ENCODE measurements around the gene UBR3. TPM values are rescaled to one million over a fixed set of nuclear protein-coding genes. Genes with fewer than 3 reads are reported as not detected.

Gene UBR3
- total RNA-seq, 1 experiment from 2014 or later = 21.9 TPM

DNA sequence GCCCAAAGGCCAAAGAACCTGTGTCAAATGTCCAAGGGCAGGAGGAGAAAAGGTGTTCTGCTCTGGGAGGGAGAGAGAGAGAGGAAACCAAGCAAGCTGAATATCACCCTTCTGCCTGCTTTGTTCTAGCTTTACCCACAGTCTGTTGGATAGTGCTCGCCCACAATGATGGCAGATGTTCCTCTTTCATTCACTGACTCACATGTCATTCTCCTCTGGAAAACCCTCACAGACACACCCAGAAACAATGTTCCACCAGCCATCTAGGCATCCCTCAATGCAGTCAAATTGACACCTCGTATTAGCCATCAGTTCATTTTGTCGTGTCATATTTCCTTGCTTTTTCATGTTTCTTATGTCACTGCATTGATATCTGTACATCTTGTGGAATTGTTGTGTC lies 150.3 kb downstream of the UBR3 start:
- peaks cover 27 to 41% (median 38%) of the 10 kb centered on the region in 3 experiments for H3K36me3 Mint-ChIP-seq (ENCODE audit: insufficient read depth in 1 of 3, low read depth in 3 of 3)
- TF ChIP-seq, protein P1, sequence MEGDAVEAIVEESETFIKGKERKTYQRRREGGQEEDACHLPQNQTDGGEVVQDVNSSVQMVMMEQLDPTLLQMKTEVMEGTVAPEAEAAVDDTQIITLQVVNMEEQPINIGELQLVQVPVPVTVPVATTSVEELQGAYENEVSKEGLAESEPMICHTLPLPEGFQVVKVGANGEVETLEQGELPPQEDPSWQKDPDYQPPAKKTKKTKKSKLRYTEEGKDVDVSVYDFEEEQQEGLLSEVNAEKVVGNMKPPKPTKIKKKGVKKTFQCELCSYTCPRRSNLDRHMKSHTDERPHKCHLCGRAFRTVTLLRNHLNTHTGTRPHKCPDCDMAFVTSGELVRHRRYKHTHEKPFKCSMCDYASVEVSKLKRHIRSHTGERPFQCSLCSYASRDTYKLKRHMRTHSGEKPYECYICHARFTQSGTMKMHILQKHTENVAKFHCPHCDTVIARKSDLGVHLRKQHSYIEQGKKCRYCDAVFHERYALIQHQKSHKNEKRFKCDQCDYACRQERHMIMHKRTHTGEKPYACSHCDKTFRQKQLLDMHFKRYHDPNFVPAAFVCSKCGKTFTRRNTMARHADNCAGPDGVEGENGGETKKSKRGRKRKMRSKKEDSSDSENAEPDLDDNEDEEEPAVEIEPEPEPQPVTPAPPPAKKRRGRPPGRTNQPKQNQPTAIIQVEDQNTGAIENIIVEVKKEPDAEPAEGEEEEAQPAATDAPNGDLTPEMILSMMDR (conservative IDR thresholded peaks at IDR 0.05) = no peak
- no peak overlapping the region for H3K23ac ChIP-seq (ENCODE audit: insufficient read length, low read depth, low read length)
- H3K4me1 ChIP-seq (ENCODE audit: insufficient read depth, low read length) = no peaks in the 10 kb centered on the region
- no peak overlapping the region for H2BK12ac ChIP-seq (ENCODE audit: insufficient read length, low read depth, low read length)
- H2BK20ac ChIP-seq (ENCODE audit: low read depth, low read length, poor library complexity, severe bottlenecking) = no peak overlapping the region
- H3K4me3 Mint-ChIP-seq = no peak overlapping the region
- no peak overlapping the region for H4K91ac ChIP-seq (ENCODE audit: insufficient read length, low read depth, low read length)
- peaks cover 5% of the 10 kb centered on the region for H3K9me3 ChIP-seq (ENCODE audit: control insufficient read depth, low read depth, low read length)
- no peak overlapping the region for H3K4me2 ChIP-seq (ENCODE audit: insufficient read depth, insufficient read length, low read length)
- H3K27me3 ChIP-seq (ENCODE audit: insufficient read depth, low read length) = no peaks in the 10 kb centered on the region
- H3K4ac ChIP-seq (ENCODE audit: low read depth, low read length) = no peak overlapping the region
- no peak overlapping the region for H2BK15ac ChIP-seq (ENCODE audit: low read depth, low read length)
- H3K4me1 Mint-ChIP-seq = peaks cover 6 to 7% of the 10 kb centered on the region in 2 experiments
- H2AFZ ChIP-seq (ENCODE audit: low read length) = no peak overlapping the region
- H4K8ac ChIP-seq (replicated peaks; ENCODE audit: insufficient read length, low read depth, low read length) = no peak overlapping the region
- no peaks in the 10 kb centered on the region for H3K79me1 ChIP-seq (ENCODE audit: insufficient read depth, low read depth, low read length, poor library complexity, severe bottlenecking)
- H2BK5ac ChIP-seq (ENCODE audit: insufficient read length, low read length) = no peak overlapping the region
- H3K14ac ChIP-seq (ENCODE audit: insufficient read depth, low read length) = no peak overlapping the region
- WGBS (ENCODE audit: extremely low coverage, insufficient read length, low lambda C conversion rate) = no CpG with 5 or more reads among the region's 3 CpGs
- H3K56ac ChIP-seq (ENCODE audit: insufficient read length, low read depth, low read length) = no peak overlapping the region
- no peak overlapping the region for H3K18ac ChIP-seq (ENCODE audit: insufficient read length, low read depth, low read length)
- no peaks in the 10 kb centered on the region for H3K27me3 Mint-ChIP-seq (ENCODE audit: low read depth)
- no peak overlapping the region for H2BK120ac ChIP-seq (ENCODE audit: low read depth, low read length, poor library complexity, severe bottlenecking)
- DNase-seq = no peak
- no peak overlapping the region for H2AK5ac ChIP-seq (ENCODE audit: insufficient read length, low read length)
- no peaks in the 10 kb centered on the region for H3K79me2 ChIP-seq (ENCODE audit: insufficient read depth, low read length)
- no peak overlapping the region for H3K9ac ChIP-seq (ENCODE audit: extremely low read depth, insufficient read length, low read length)
- no peaks in the 10 kb centered on the region for H4K20me1 ChIP-seq (ENCODE audit: control insufficient read depth, insufficient read depth, insufficient read length)
- H3T11ph ChIP-seq (ENCODE audit: low read length) = no peak overlapping the region
- H3K23me2 ChIP-seq (ENCODE audit: insufficient read length, low read depth, low read length, poor library complexity, severe bottlenecking) = no peaks in the 10 kb centered on the region
- H3K9me3 Mint-ChIP-seq = peaks cover 17 to 23% of the 10 kb centered on the region in 2 experiments
- H4K5ac ChIP-seq (ENCODE audit: insufficient read length, low read depth, low read length) = no peak overlapping the region
- H3K27ac ChIP-seq (ENCODE audit: insufficient read length, low read depth, low read length) = no peak overlapping the region
- no peak overlapping the region for H3K27ac Mint-ChIP-seq

All from H9 (cell line).